Keratinocyte (primary cell): ENCODE results near the gene TLK1. TPM values are rescaled to one million over a fixed set of nuclear protein-coding genes. Genes with fewer than 3 reads are reported as not detected.

ENCODE experiments used
- DNase-seq: peaks from one replicate; pipeline ENCODE4 v3.0.0-alpha.2; 2011; ENCODE audit warnings: low read depth, missing footprints, low spot score
- FAIRE-seq: peaks from 2 replicates; lab custom pipeline; 2011; peaks lifted over from hg19 to GRCh38; lab: Jason Lieb, UNC
- H2AFZ ChIP-seq: 2 replicates; pipeline ENCODE4 v1.6.0; 2012; ENCODE audit warnings: low read length, control low read depth, inconsistent platforms; ENCODE audit not compliant: control insufficient read depth
- H3K27ac ChIP-seq: 2 replicates; pipeline ENCODE4 v1.5.1; 2011; ENCODE audit warnings: low read length; ENCODE audit not compliant: control insufficient read depth, insufficient read depth
- H3K27me3 ChIP-seq: 3 replicates; pipeline ENCODE4 v1.6.0; 2011; ENCODE audit warnings: low read length; ENCODE audit not compliant: control insufficient read depth, insufficient read depth; ENCODE audit errors: extremely low read depth
- H3K36me3 ChIP-seq, 2 experiments: 2 replicates in 1 of 2; 3 replicates in 1 of 2; pipeline ENCODE4 v1.5.1; 2011; ENCODE audit warnings: low read length in 2 of 2, mild to moderate bottlenecking in 1 of 2; ENCODE audit not compliant: control insufficient read depth in 2 of 2, insufficient read depth in 2 of 2; ENCODE audit errors: extremely low read depth in 1 of 2
- H3K4me1 ChIP-seq: 3 replicates; pipeline ENCODE4 v1.5.1; 2011; ENCODE audit warnings: low read length; ENCODE audit not compliant: control insufficient read depth, insufficient read depth; ENCODE audit errors: extremely low read depth
- H3K4me2 ChIP-seq: 3 replicates; pipeline ENCODE4 v1.6.0; 2011; ENCODE audit warnings: low read depth, low read length; ENCODE audit not compliant: control insufficient read depth, insufficient read depth; ENCODE audit errors: extremely low read depth
- H3K4me3 ChIP-seq, 3 experiments: fragments of 200-600 bp in 1 of 3; sonication (generic) in 1 of 3; 2 replicates in 2 of 3; 3 replicates in 1 of 3; pipeline ENCODE4 v1.5.1; 2011 to 2016; ENCODE audit warnings: low read length in 3 of 3, mild to moderate bottlenecking in 3 of 3, control low read depth in 2 of 3, inconsistent platforms in 1 of 3, low read depth in 1 of 3, mixed read lengths in 1 of 3, mixed run types in 1 of 3, moderate library complexity in 1 of 3; ENCODE audit not compliant: control insufficient read depth in 2 of 3, insufficient read depth in 2 of 3; ENCODE audit errors: extremely low read depth in 1 of 3
- H3K79me2 ChIP-seq: 2 replicates; pipeline ENCODE4 v1.6.0; 2012; ENCODE audit warnings: low read length; ENCODE audit not compliant: control insufficient read depth, insufficient read depth
- H3K9ac ChIP-seq: 3 replicates; pipeline ENCODE4 v1.6.0; 2011; ENCODE audit warnings: low read length; ENCODE audit not compliant: control insufficient read depth, insufficient read depth; ENCODE audit errors: extremely low read depth
- H3K9me1 ChIP-seq: 3 replicates; pipeline ENCODE4 v1.6.0; 2011; ENCODE audit warnings: low read length; ENCODE audit not compliant: control insufficient read depth, insufficient read depth; ENCODE audit errors: extremely low read depth
- H3K9me3 ChIP-seq: 2 replicates; pipeline ENCODE4 v1.5.1; 2012; ENCODE audit warnings: low read depth, low read length; ENCODE audit not compliant: control insufficient read depth
- H4K20me1 ChIP-seq: 3 replicates; pipeline ENCODE4 v1.6.0; 2011; ENCODE audit warnings: low read length; ENCODE audit not compliant: control insufficient read depth, insufficient read depth; ENCODE audit errors: extremely low read depth
- EZH2 ChIP-seq: IDR thresholded peaks from one replicate; pipeline ENCODE4 v1.6.1; 2012; ENCODE audit warnings: inconsistent platforms, mild to moderate bottlenecking, low read length, moderate library complexity
- dilution Hi-C: fragments of 300-500 bp; cut with MboI; formaldehyde crosslinking; loops from one replicate; pipeline ENCODE4 v1.7.0; 2020; ENCODE audit warnings: low sequenced_read_pairs; ENCODE audit not compliant: extremely low pct_ligation_motif_present
- polyA plus RNA-seq, 5 experiments: library from polyadenylated mRNA; depleted of rRNA in 3 of 5; stranded (reverse) in 3 of 5; stranded (forward) in 1 of 5; unstranded in 1 of 5; fragments of >200 nt; gene quantifications; 1 replicate in 1 of 5; 2 replicates in 3 of 5; 3 replicates in 1 of 5; pipeline versions ENCODE4 v1.2.1 to v1.2.3, GENCODE V29; 2011 to 2012; ENCODE audit warnings: missing spikeins in 2 of 5, low read depth in 1 of 5, low replicate concordance in 1 of 5
- TF ChIP-seq, protein P1 (sequence below), 3 experiments: IDR thresholded peaks in 1 of 3; conservative IDR thresholded peaks in 1 of 3; optimal IDR thresholded peaks in 1 of 3; 2 replicates in 2 of 3; 3 replicates in 1 of 3; pipeline versions ENCODE3 to v1.5.1; 2011; ENCODE audit warnings: low read length in 3 of 3, mild to moderate bottlenecking in 3 of 3, moderate library complexity in 2 of 3, control low read depth in 1 of 3, inconsistent platforms in 1 of 3; ENCODE audit not compliant: insufficient read depth in 2 of 3; ENCODE audit errors: extremely low read depth in 1 of 3

The TLK1 gene
- polyA plus RNA-seq, 1 donor (not counting 4 experiments of a cell fraction or from before 2014, with no cell fraction given), result 14.7 TPM

DNA sequence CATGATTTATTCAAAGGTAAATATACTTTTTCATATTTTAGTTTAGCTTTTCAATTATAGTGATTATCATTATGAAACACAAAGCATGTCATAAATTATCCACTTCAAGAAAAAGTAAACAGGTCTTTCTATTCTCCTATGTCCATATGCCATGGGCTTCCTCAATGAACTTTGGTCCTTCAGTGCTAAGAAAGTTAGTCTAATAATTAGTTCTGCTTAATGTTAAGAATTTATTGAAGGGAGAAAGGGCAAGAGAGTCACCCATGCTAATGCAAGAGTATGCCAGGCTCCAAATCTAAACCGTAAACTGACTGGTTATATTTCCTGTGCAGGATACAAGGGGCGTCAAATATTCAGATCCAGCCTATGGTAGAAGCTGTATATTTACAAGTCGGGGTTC lies 135.5 kb downstream of the TLK1 start:
- Histone ChIP-seq H3K9ac (no peak overlapping the region), H3K27ac (no peak overlapping the region), H4K20me1 (no peaks in the 10 kb centered on the region), H3K4me2 (no peak overlapping the region), H3K4me1 (peaks cover 7% of the 10 kb centered on the region), H3K9me3 (no peaks in the 10 kb centered on the region), H3K27me3 (no peaks in the 10 kb centered on the region), H3K36me3 (peaks cover 4 to 8% of the 10 kb centered on the region in 2 experiments), H2AFZ (no peak overlapping the region), H3K79me2 (no peaks in the 10 kb centered on the region), H3K4me3 (no peak overlapping the region), H3K9me1 (no peaks in the 10 kb centered on the region)
- no peak for DNase-seq
- TF ChIP-seq, protein P1, sequence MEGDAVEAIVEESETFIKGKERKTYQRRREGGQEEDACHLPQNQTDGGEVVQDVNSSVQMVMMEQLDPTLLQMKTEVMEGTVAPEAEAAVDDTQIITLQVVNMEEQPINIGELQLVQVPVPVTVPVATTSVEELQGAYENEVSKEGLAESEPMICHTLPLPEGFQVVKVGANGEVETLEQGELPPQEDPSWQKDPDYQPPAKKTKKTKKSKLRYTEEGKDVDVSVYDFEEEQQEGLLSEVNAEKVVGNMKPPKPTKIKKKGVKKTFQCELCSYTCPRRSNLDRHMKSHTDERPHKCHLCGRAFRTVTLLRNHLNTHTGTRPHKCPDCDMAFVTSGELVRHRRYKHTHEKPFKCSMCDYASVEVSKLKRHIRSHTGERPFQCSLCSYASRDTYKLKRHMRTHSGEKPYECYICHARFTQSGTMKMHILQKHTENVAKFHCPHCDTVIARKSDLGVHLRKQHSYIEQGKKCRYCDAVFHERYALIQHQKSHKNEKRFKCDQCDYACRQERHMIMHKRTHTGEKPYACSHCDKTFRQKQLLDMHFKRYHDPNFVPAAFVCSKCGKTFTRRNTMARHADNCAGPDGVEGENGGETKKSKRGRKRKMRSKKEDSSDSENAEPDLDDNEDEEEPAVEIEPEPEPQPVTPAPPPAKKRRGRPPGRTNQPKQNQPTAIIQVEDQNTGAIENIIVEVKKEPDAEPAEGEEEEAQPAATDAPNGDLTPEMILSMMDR (optimal IDR thresholded peaks at IDR 0.05 in 1 of 3, IDR thresholded peaks at IDR 0.05 in 1 of 3, conservative IDR thresholded peaks at IDR 0.05 in 1 of 3; ENCODE audit: extremely low read depth in 1 of 3, insufficient read depth in 2 of 3, low read length in 3 of 3), result no peak
- no peak for TF ChIP-seq EZH2
- FAIRE-seq, result no peak
- dilution Hi-C loops, result no loop called here

- peaks cover 4 to 9% of the 10 kb centered on the region in 2 experiments for H3K36me3 ChIP-seq
- H3K9me1 ChIP-seq, result no peaks in the 10 kb centered on the region
- no peak for DNase-seq
- no peak for FAIRE-seq
- H3K9ac ChIP-seq, result no peak overlapping the region
- peaks cover 7% of the 10 kb centered on the region for H3K4me1 ChIP-seq
- H2AFZ ChIP-seq, result no peak overlapping the region
- H3K79me2 ChIP-seq, result no peaks in the 10 kb centered on the region
- no peaks in the 10 kb centered on the region for H4K20me1 ChIP-seq
- TF ChIP-seq, protein P1 (optimal IDR thresholded peaks at IDR 0.05 in 1 of 3, IDR thresholded peaks at IDR 0.05 in 1 of 3, conservative IDR thresholded peaks at IDR 0.05 in 1 of 3; ENCODE audit: extremely low read depth in 1 of 3, insufficient read depth in 2 of 3, low read length in 3 of 3), result no peak
- TF ChIP-seq EZH2, result no peak
- dilution Hi-C loops, result no loop called here
- no peaks in the 10 kb centered on the region for H3K9me3 ChIP-seq
- H3K27ac ChIP-seq, result no peak overlapping the region
- no peak overlapping the region for H3K4me2 ChIP-seq
- H3K4me3 ChIP-seq, result no peak overlapping the region
- H3K27me3 ChIP-seq, result no peaks in the 10 kb centered on the region
Measured at GRCh38 chr2:171018522-171018921, 142.2 kb downstream of the TLK1 start.
